Measurements from ENCODE around the gene ADAM10. TPM values are rescaled to one million over a fixed set of nuclear protein-coding genes. Genes with fewer than 3 reads are reported as not detected.
"Not testable (repeated sequence)": the region's sequence is repeated elsewhere in the genome, so short reads cannot be mapped to it uniquely, and the experiment has no call there.

ADAM10 gene
- total and polyA plus RNA-seq, 8 donors: 5.8 to 159 (median 17.2) TPM

- Histone ChIP-seq H3K27me3 (no peaks in the 10 kb centered on the region), H3K27ac (no peak overlapping the region), H3K36me3 (peaks cover 0 to 40% (median 26%) of the 10 kb centered on the region in 4 donors), H3K9me3 (no peaks in the 10 kb centered on the region), H3K4me3 (no peak overlapping the region), H3K4me1 (peaks cover 0 to 10% (median 10%) of the 10 kb centered on the region in 4 donors)
- DNase-seq: peak in 1 of 2 donors; percentile 10
- intact Hi-C loops (cut with DNase I; ENCODE audit: low total_unique reads): no loop called here
- WGBS, 5 donors: 91 to 96% (median 96%) methylated on average over 3 of the region's 3 CpGs
- no peak for TF ChIP-seq CTCF (IDR thresholded peaks at IDR 0.05)
- no peak for TF ChIP-seq EP300 (IDR thresholded peaks at IDR 0.05)
- no peak for TF ChIP-seq POLR2A (IDR thresholded peaks at IDR 0.05)
- TF ChIP-seq POLR2AphosphoS5 (IDR thresholded peaks at IDR 0.05): no peak
Observed at GRCh38 chr15:58605931-58606530, 143.5 kb downstream of the ADAM10 start.

GRCh38 chr15:58604455-58604923, 145.0 kb downstream of the ADAM10 start:
- Histone ChIP-seq H3K27me3 (no peaks in the 10 kb centered on the region), H3K36me3 (peaks cover 0 to 28% (median 16%) of the 10 kb centered on the region in 4 donors), H3K4me1 (peaks cover 0 to 10% (median 10%) of the 10 kb centered on the region in 4 donors), H3K4me3 (no peak overlapping the region), H3K9me3 (no peaks in the 10 kb centered on the region), H3K27ac (peak overlapping the region; percentile 22 to 75 (median 64))
- WGBS, 5 donors: 51 to 77% (median 63%) methylated on average over 4 of the region's 4 CpGs
- peak in 1 of 2 donors; percentile 63 for DNase-seq
- intact Hi-C loops (cut with DNase I; ENCODE audit: low total_unique reads): no loop called here
- TF ChIP-seq EP300 (IDR thresholded peaks at IDR 0.05) (no peak), CTCF (IDR thresholded peaks at IDR 0.05) (no peak), POLR2A (IDR thresholded peaks at IDR 0.05) (no peak), POLR2AphosphoS5 (IDR thresholded peaks at IDR 0.05) (no peak)

- DNase-seq; H3K9me3 ChIP-seq; H3K4me3 ChIP-seq; H3K27me3 ChIP-seq; intact Hi-C loops (cut with DNase I; ENCODE audit: low total_unique reads): not testable (repeated sequence)
- H3K27ac ChIP-seq: peak overlapping the region; percentile 22 to 75 (median 64)
- WGBS, 5 donors: 86 to 95% (median 92%) methylated on average over 8 of the region's 8 CpGs
- peaks cover 0 to 22% (median 17%) of the 10 kb centered on the region in 4 donors for H3K36me3 ChIP-seq
- H3K4me1 ChIP-seq: peaks cover 0 to 10% (median 10%) of the 10 kb centered on the region in 4 donors
Observed at GRCh38 chr15:58603927-58604326, 145.6 kb downstream of the ADAM10 start.

GRCh38 chr15:58602823-58603222, 146.7 kb downstream of the ADAM10 start:
- intact Hi-C loops (cut with DNase I; ENCODE audit: low total_unique reads): no loop called here

GRCh38 chr15:58598829-58599210, 150.7 kb downstream of the ADAM10 start:
- no peak for DNase-seq
- Histone ChIP-seq H3K27ac (no peak overlapping the region), H3K4me3 (no peak overlapping the region), H3K36me3 (peaks cover 0 to 34% (median 28%) of the 10 kb centered on the region in 4 donors), H3K9me3 (no peaks in the 10 kb centered on the region), H3K4me1 (no peaks in the 10 kb centered on the region), H3K27me3 (no peaks in the 10 kb centered on the region)
- WGBS, 5 donors: 90 to 96% (median 92%) methylated on average over 4 of the region's 4 CpGs
- no peak for TF ChIP-seq EP300 (IDR thresholded peaks at IDR 0.05)
- TF ChIP-seq CTCF (IDR thresholded peaks at IDR 0.05): no peak
- no peak for TF ChIP-seq POLR2AphosphoS5 (IDR thresholded peaks at IDR 0.05)
- no peak for TF ChIP-seq POLR2A (IDR thresholded peaks at IDR 0.05)
- intact Hi-C loops (cut with DNase I; ENCODE audit: low total_unique reads): no loop called here

More at GRCh38 chr15:58602823-58603222, 146.7 kb downstream of the ADAM10 start:
- Histone ChIP-seq H3K27ac (no peak overlapping the region), H3K9me3 (no peaks in the 10 kb centered on the region), H3K4me1 (peaks cover 0 to 10% (median 8%) of the 10 kb centered on the region in 4 donors), H3K36me3 (peaks cover 0 to 28% (median 21%) of the 10 kb centered on the region in 4 donors), H3K27me3 (no peaks in the 10 kb centered on the region), H3K4me3 (no peak overlapping the region)
- DNase-seq: no peak
- no peak for TF ChIP-seq EP300 (IDR thresholded peaks at IDR 0.05)
- 78 to 90% (median 89%) methylated on average over 2 of the region's 2 CpGs for WGBS, 5 donors

Data from stomach (tissue), 9 donors.